Stimulated activated CD4-positive, alpha-beta T cell treated with anti-CD3 and anti-CD28 coated beads, Interleukin-1b, Interleukin-23, amount 100 ng/mL, for 48 hours (primary cell): ENCODE results near the gene RELL1.

ENCODE experiments used
- DNase-seq: peaks from one replicate; pipeline ENCODE4 v3.0.0-alpha.2; 2020

RELL1 gene

DNA sequence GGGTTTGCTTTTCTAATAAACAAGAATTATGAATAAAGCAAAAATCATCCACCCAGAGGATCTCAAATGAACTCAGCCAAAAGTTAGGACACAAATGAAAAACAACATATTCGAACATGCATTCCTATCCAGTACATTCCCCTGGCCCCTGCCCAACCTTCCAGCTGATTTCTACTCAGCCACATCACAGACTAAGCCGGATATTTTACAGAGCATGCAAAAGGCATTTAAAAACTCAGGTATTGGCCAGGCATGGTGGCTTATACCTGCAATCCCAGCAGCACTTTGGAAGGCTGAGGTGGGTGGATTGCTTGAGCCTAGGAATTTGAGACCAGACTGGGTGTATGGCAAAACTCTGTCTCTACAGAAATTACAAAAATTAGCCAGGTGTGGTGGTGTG, 54.6 kb downstream of the RELL1 start:
- no peak for DNase-seq

- DNase-seq = no peak
These were observed 56.5 kb downstream of the RELL1 start for GRCh38 chr4:37629713-37630112.

- DNase-seq = no peak
These were observed 57.1 kb downstream of the RELL1 start for GRCh38 chr4:37628977-37629609.

- DNase-seq = no peak
These were observed 58.9 kb downstream of the RELL1 start for GRCh38 chr4:37627263-37627662.

DNA sequence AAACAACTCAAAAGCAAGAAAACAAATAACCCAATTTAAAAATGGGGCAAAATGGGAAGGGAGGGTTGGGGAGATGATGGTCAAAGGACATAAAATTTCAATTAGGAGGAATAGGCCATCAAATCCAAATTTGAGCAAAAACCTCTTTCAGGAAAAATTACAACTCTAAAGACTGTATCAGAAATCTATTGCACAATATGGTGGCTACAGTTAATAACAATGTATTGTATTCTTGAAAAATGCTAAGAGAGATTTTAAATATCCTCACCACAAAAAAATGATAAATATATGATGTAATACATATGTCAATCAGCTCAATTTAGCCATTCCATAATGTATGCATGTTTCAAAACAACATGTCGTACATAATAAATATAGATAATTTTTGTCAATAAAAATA, 60.7 kb downstream of the RELL1 start:
- no peak for DNase-seq

DNA sequence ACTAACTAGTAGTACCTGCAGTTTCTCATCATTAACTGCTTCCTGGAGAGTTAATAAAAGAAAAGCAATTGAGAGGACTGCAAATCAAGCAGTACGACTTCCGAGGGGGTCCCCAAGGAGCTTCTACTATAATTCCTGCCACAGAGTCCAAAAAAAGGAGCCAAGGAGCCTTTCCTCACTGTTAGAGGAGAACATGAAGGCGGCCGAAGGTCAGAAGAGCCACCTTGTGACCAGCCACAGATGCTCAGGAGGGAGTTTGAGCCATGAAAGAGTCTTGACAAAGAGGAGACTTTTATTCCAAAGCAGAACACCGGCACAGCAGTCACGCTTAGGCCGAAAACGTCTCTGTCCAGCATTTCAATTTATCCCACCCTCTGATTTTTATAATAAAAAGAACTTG, 62.2 kb downstream of the RELL1 start:
- DNase-seq = no peak

GRCh38 chr4:37623125-37623524, 63.1 kb downstream of the RELL1 start:
- DNase-seq = no peak

DNA sequence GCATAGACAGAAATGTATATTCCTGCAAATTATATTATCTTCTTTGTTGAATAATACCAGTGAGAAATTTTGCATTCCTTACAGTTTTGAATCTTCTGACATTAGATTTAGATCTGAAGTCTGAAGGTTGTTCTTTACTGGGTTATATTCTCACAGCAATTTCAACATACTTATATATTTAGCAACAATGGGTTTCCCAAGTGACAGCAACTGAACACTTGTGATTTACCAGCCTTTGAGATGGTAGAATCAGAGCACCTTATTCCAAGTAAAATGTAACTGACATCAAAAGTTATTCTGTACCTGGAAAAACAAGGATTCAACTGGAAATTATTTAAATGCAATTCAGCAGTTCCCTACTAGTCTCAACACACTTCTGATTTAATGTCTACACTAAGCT, 66.0 kb downstream of the RELL1 start:
- no peak for DNase-seq

DNA sequence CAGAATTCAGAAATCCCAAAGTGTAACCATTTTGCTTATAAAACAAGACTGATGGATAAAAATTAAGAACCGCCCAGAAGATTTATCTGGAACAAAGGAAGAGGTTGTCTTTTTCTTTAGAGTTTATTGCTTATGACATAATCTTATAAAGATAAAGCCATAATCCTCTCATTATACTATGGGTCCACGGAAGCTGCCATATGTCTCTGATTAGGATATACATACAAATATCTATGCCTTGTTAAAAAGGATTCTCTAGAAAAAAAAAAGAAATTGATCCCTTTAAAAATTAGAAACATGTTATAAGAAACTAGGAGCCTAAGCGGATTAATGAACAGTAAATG, 70.5 kb downstream of the RELL1 start:
- DNase-seq = no peak

DNA sequence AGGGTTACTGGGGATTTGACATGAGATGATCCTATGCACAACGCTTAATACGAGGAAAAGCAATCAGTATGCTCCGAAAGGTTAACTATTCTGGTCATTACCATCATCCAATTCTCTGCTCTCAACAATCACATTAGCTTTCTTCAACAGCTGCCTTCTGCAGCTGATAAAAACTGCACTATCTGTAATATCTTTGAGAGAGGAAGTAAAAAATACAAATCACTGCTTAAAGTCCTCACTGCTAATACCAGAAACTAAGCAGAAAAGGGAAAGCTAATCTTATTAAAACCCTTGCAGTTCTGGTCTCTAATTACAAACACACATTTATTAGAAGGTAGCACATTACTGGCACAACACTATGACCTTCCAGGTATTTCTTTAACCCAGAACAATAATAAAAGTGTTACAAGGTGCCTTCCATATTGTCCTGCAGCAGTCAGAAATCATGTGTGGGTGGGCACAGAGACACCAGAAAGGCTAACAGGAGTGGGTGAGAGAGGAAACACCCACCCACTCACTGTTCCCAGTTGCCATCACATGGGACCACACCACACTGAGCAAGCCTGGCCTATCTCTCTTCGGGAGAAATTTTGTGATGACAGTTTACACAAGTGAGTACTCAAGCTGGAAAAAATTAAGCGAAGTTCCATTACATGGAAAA, 71.0 kb downstream of the RELL1 start:
- DNase-seq = no peak

GRCh38 chr4:37612811-37613210, 73.4 kb downstream of the RELL1 start:
- DNase-seq = no peak

- no peak for DNase-seq
These were observed 76.5 kb downstream of the RELL1 start for GRCh38 chr4:37609626-37610025.

GRCh38 chr4:37607018-37607417, 79.2 kb downstream of the RELL1 start:
- DNase-seq = no peak

DNA sequence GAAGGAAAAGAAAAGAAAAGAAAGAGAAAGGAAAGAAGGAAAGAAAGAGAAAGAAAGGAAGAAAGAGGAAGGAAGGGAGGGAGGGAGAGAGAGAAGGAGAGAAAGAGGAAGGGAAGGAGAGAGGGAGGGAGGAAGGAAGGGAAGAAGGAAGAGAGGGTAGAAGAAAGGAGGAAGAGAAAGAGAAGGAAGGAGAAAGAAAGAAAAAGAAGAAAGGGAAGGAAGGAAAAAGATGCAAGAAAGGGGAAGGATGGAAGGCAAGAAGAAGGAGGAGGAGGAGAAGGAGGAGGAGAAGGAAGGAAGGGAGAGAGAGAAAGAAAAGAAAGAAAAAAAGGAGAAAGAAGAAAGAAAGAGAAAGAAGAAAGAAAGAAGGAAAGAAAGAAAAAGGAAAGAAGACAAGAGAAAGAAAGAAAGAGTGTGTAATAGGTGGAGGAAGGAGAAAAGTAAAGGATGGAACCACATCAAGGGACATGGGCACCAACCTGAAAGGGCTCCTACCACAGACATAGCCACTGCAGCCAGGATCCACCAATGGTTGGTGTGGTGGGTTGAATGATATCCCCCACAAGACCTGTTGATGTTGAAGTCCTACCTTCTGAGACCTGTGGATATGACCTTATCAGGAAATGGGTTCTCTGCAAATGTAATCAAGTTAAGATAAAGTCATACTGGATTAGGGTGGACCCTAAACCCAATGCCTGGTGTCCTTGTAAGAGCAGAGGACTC, 80.2 kb downstream of the RELL1 start:
- DNase-seq = no peak

- DNase-seq = no peak
These were observed 81.7 kb downstream of the RELL1 start for GRCh38 chr4:37604461-37604860.

GRCh38 chr4:37603711-37604110, 82.5 kb downstream of the RELL1 start:
- DNase-seq = no peak

GRCh38 chr4:37603070-37603468, 83.1 kb downstream of the RELL1 start:
- peak; percentile 69 for DNase-seq

DNA sequence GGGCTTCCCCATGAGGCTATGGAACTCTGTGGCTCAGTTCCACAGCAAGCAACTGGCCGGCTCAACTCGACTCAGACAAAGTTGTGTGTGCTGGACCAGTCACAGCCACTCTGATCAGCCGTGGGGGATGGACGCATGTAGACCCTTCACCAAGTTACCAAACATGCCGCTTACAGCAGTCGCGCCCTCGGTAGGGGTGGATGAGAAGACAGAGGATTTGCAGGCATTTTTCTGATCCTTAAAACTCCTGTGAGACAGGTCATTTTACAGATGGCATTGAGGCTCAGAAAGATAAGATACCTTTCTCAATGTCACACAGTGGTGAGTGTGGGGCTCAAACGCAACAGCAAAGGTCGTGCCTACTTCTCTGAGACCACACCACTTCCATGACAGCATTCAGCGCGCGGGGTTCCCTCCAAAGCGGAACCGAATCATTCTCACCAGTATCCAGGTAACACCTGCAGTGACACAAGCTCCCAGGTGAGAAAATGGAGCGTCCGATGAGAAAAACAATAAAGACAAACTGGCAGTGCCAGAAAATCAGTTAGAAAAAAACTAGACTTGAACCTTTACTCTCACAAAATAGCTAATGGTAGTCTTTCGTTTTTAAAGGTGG, 83.6 kb downstream of the RELL1 start:
- DNase-seq = no peak

DNA sequence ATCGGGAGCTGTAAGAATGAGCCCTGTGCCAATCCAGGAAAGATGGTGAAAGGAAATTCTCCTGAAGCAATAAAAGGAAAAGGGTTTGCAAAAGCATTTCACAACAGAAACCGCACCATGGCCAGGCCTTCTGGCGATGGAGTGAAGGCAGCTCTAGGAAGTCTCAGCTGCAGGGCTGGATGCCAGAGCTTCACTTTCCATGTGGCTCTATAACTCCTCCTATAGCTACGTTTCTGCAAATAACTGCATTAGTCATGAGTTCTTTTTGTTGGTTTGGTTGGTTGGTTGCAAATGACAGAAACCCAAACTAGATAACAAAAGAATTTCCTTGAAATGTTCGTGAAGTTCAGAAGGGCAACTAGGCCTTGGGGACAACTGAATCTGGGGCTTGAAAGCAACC, 84.6 kb downstream of the RELL1 start:
- no peak for DNase-seq

GRCh38 chr4:37599092-37599790, 86.9 kb downstream of the RELL1 start:
- DNase-seq = no peak

GRCh38 chr4:37597034-37597433, 89.1 kb downstream of the RELL1 start:
- DNase-seq = no peak

DNA sequence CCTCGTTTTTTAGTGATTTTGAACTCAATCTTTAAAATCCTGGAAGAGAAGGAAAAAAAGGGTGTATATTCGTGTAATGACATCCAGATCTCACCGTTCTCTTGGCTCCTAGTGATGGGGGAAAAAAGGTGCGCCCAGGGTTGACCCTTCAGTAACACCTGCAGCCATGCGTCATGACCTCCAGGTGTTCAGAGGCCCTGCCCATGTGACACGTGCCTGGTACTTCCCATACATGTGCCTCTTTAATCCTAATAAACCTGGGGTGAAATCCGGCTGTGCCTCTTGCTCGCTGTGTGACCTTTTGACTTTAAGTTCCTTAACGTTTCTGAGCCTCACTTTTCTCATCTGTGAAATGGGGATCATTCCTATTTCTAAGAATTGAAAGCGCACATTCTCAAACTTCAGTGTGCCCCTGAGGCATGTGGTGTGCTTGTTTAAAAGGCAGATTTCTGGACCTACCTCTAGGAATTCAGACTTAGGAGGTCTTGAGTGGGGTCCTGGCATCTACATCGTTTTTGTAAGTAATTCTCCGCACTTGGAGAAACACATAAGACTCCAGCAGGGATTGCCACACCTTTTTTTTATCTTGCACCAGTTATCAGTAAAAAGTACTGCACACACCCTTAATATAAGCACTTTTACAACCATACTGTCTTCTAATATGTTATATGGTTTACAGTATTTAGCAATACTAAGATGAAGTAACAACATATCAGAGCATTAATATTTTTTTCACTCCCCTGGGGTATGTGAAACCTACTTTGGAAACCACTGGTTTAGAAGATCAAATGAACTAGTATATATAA, 90.1 kb downstream of the RELL1 start:
- no peak for DNase-seq

DNA sequence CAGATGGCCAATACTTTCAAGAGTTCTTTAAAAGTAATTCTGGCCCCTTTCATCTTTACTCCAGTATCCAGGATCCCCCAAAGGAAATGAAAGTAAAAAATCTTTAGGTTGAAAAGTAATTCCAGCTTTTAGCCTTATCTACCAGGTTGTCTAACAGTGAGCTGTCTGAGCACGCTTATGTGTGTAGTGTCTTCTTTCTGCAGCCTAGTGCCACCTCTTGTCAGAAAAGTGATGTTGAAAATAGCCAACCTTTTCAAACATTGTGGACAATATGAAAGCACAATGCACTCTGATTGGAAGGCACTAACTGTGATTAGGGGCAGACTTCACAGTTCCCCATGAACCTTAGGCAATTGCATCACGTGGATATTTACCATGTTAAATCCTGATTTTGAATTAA, 92.1 kb downstream of the RELL1 start:
- no peak for DNase-seq
